GM12878 (cell line): Measurements from ENCODE around the gene BATF. TPM values are rescaled to one million over a fixed set of nuclear protein-coding genes. Genes with fewer than 3 reads are reported as not detected.

Source experiments
- BHLHE40 ChIP-seq, 2 experiments: fragments of 450-650 bp in 1 of 2; IDR thresholded peaks; 2 replicates each; pipeline ENCODE4 v1.6.1; 2011 to 2017; ENCODE audit warnings: low read depth in 2 of 2, borderline replicate concordance in 1 of 2, improper control_type of control experiment in 1 of 2, low read length in 1 of 2, mild to moderate bottlenecking in 1 of 2
- BMI1 ChIP-seq: fragments of 450-650 bp; IDR thresholded peaks from 2 replicates; pipeline ENCODE4 v1.6.1; 2016; ENCODE audit warnings: mild to moderate bottlenecking, moderate library complexity, borderline replicate concordance
- BRCA1 ChIP-seq: IDR thresholded peaks from 2 replicates; pipeline ENCODE4 v1.6.1; 2011; ENCODE audit warnings: low read depth, low read length, improper control_type of control experiment
- CBFB ChIP-seq: IDR thresholded peaks from 2 replicates; pipeline ENCODE4 v1.6.1; 2016; ENCODE audit warnings: antibody characterized with exemption, low read depth
- CREM ChIP-seq: IDR thresholded peaks from 2 replicates; pipeline ENCODE4 v1.6.1; 2014; ENCODE audit warnings: antibody characterized with exemption, low read depth
- EP300 ChIP-seq, 2 experiments: fragments of 150-350 bp in 1 of 2; IDR thresholded peaks; 2 replicates each; pipeline ENCODE4 v1.6.1; 2011 to 2012; ENCODE audit warnings: low read depth in 2 of 2, low read length in 2 of 2, borderline replicate concordance in 1 of 2, improper control_type of control experiment in 1 of 2, inconsistent platforms in 1 of 2; ENCODE audit not compliant: control insufficient read depth in 1 of 2
- MXI1 ChIP-seq: fragments of 150-350 bp; IDR thresholded peaks from 2 replicates; pipeline ENCODE4 v1.6.1; 2011; ENCODE audit warnings: low read depth, mild to moderate bottlenecking, inconsistent platforms, low read length, improper control_type of control experiment
- NFYA ChIP-seq: IDR thresholded peaks from 2 replicates; pipeline ENCODE4 v1.6.1; 2011; ENCODE audit warnings: low read depth, mild to moderate bottlenecking, low read length, improper control_type of control experiment, borderline replicate concordance
- PAX5 ChIP-seq: IDR thresholded peaks from 2 replicates; pipeline ENCODE4 v1.6.1; 2011; ENCODE audit warnings: low read depth, low read length, borderline replicate concordance
- SMC3 ChIP-seq: IDR thresholded peaks from 2 replicates; pipeline ENCODE4 v1.6.1; 2011; ENCODE audit warnings: low read length, improper control_type of control experiment, borderline replicate concordance
- STAT3 ChIP-seq: IDR thresholded peaks from 2 replicates; pipeline ENCODE4 v1.6.1; 2011; ENCODE audit warnings: low read depth, low read length, improper control_type of control experiment
- ZNF622 ChIP-seq: fragments of 450-650 bp; IDR thresholded peaks from 2 replicates; pipeline ENCODE4 v1.6.1; 2017; ENCODE audit warnings: mild to moderate bottlenecking, inconsistent platforms
- polyA plus RNA-seq, 11 experiments: library from polyadenylated mRNA; depleted of rRNA in 4 of 11; unstranded in 6 of 11; stranded (reverse) in 5 of 11; fragments of >200 nt; fragmentation: Nextera tagmentation in 4 of 11; fragmentation: Illumina TruSeq in 1 of 11; extraction: Ambion mirVana in 4 of 11; extraction: Trizol in 1 of 11; gene quantifications; 1 replicate in 1 of 11; 2 replicates in 10 of 11; pipeline versions ENCODE4 v1.2.1 to v1.2.3, GENCODE V29; 2011 to 2016; ENCODE audit warnings: inconsistent platforms in 2 of 11, missing spikeins in 2 of 11, low read depth in 1 of 11
- total RNA-seq, 4 experiments: library from RNA; depleted of rRNA in 3 of 4; stranded (reverse); fragments of >200 nt in 3 of 4; fragmentation: Illumina TruSeq in 1 of 4; extraction: Trizol in 1 of 4; gene quantifications; 2 replicates each; pipeline versions ENCODE4 v1.2.1 to v1.2.3, GENCODE V29; 2013 to 2021
- TF ChIP-seq, protein P1 (sequence below), 3 experiments: IDR thresholded peaks in 2 of 3; conservative IDR thresholded peaks in 1 of 3; 2 replicates each; pipeline ENCODE4 v1.5.1; 2011; ENCODE audit warnings: low read depth in 3 of 3, low read length in 3 of 3, mild to moderate bottlenecking in 3 of 3, control low read depth in 2 of 3, moderate library complexity in 2 of 3, inconsistent platforms in 1 of 3, mixed read lengths in 1 of 3; ENCODE audit not compliant: control insufficient read depth in 2 of 3, insufficient read depth in 1 of 3; ENCODE audit errors: extremely low read depth in 1 of 3
- TF ChIP-seq, protein P2 (sequence below): IDR thresholded peaks from 2 replicates; pipeline ENCODE4 v1.6.1; 2012; ENCODE audit warnings: low read depth, low read length, improper control_type of control experiment
- TF ChIP-seq, protein P3 (sequence below): fragments of 450-650 bp; formaldehyde crosslinking; IDR thresholded peaks from 2 replicates; pipeline ENCODE4 v1.4.0; 2022; ENCODE audit warnings: mild to moderate bottlenecking, moderate library complexity
- TF ChIP-seq, protein P4 (sequence below): fragments of 450-650 bp; IDR thresholded peaks from 2 replicates; pipeline ENCODE4 v1.6.1; 2017; ENCODE audit warnings: borderline replicate concordance
- TF ChIP-seq, protein P5 (sequence below): fragments of 450-650 bp; formaldehyde crosslinking; IDR thresholded peaks from 2 replicates; pipeline ENCODE4 v1.4.0; 2020; ENCODE audit warnings: mild to moderate bottlenecking, moderate library complexity

BATF gene
- total and polyA plus RNA-seq, 10 of the 15 experiments (the other 5 are each of a cell fraction or from before 2014, with no cell fraction given) = 10.0 to 154 (median 103) TPM

DNA sequence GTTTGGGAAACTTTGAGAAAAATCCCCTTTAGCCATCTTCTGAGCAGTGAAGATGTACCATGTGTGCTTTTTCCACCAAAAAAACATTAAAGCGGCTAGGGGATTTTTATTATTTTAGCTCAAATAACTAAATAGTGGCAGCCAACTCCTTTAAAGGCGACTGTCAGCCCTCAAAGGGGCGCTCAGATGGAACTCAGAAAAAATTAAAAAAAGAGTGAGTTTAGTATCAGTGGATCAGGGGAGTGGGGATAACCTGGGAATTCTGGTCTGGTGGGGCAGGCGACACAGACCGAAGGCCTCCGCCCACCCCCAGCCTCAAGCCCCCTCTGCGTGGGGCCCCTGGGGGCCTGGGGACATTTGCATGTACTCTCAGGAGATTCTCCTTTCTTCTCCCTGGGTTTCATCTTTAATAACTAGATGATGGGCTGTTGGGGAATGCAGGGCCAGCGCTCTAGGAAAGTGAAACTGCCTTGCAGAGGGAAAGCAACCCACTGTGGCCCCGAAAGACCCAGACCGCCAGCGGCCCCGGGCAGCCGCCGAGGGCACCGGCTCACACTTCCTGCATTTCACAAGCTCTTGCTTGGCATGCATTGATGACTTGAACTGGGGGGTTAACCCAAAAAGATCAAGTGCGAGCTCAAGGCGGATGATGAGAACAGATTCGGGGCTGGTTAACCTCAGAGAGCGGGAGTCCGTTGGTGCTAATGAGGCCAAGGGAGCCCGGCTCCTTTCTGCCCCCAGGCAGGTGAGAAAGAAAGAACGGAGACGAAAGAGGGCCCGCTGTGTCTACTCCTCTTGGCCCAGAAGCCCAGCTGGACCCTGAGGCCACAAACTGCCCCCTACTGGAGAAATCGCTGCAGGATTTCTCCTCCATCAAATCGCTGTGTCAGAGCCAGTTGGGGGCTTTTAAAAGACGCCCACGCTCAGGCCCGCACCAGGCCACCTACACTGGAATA is 7.3 kb upstream of the BATF start (continued):
- TF ChIP-seq BMI1 = no peak
- TF ChIP-seq EP300 (IDR thresholded peaks at IDR 0.05; ENCODE audit: borderline replicate concordance in 1 of 2, control insufficient read depth in 1 of 2, low read depth in 2 of 2, low read length in 2 of 2) = peak in 1 of 2 experiments; percentile 73; a peak in 3 of 4 replicates
- TF ChIP-seq, protein P1, sequence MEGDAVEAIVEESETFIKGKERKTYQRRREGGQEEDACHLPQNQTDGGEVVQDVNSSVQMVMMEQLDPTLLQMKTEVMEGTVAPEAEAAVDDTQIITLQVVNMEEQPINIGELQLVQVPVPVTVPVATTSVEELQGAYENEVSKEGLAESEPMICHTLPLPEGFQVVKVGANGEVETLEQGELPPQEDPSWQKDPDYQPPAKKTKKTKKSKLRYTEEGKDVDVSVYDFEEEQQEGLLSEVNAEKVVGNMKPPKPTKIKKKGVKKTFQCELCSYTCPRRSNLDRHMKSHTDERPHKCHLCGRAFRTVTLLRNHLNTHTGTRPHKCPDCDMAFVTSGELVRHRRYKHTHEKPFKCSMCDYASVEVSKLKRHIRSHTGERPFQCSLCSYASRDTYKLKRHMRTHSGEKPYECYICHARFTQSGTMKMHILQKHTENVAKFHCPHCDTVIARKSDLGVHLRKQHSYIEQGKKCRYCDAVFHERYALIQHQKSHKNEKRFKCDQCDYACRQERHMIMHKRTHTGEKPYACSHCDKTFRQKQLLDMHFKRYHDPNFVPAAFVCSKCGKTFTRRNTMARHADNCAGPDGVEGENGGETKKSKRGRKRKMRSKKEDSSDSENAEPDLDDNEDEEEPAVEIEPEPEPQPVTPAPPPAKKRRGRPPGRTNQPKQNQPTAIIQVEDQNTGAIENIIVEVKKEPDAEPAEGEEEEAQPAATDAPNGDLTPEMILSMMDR (IDR thresholded peaks at IDR 0.05 in 2 of 3, conservative IDR thresholded peaks at IDR 0.05 in 1 of 3; ENCODE audit: control insufficient read depth in 2 of 3, extremely low read depth in 1 of 3, insufficient read depth in 1 of 3, low read depth in 3 of 3, low read length in 3 of 3) = no peak
- TF ChIP-seq ZNF622 = no peak
- peak; percentile 62; the same call in 1 of the 2 replicates for TF ChIP-seq PAX5
- TF ChIP-seq CBFB = no peak
- no peak for TF ChIP-seq STAT3
- TF ChIP-seq, protein P2, sequence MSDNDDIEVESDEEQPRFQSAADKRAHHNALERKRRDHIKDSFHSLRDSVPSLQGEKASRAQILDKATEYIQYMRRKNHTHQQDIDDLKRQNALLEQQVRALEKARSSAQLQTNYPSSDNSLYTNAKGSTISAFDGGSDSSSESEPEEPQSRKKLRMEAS = no peak; the same call in 1 of the 2 replicates
- TF ChIP-seq, protein P3, sequence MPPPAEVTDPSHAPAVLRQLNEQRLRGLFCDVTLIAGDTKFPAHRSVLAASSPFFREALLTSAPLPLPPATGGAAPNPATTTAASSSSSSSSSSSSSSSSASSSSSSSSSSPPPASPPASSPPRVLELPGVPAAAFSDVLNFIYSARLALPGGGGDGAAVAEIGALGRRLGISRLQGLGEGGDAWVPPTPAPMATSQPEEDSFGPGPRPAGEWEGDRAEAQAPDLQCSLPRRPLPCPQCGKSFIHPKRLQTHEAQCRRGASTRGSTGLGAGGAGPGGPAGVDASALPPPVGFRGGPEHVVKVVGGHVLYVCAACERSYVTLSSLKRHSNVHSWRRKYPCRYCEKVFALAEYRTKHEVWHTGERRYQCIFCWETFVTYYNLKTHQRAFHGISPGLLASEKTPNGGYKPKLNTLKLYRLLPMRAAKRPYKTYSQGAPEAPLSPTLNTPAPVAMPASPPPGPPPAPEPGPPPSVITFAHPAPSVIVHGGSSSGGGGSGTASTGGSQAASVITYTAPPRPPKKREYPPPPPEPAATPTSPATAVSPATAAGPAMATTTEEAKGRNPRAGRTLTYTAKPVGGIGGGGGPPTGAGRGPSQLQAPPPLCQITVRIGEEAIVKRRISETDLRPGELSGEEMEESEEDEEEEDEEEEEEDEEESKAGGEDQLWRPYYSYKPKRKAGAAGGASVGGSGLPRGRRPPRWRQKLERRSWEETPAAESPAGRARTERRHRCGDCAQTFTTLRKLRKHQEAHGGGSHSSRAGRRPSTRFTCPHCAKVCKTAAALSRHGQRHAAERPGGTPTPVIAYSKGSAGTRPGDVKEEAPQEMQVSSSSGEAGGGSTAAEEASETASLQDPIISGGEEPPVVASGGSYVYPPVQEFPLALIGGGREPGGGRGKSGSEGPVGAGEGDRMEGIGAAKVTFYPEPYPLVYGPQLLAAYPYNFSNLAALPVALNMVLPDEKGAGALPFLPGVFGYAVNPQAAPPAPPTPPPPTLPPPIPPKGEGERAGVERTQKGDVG (CRISPR knock-in tag) = no peak
- TF ChIP-seq SMC3 = peak; percentile 8; the same call in 1 of the 2 replicates
- TF ChIP-seq BHLHE40 (IDR thresholded peaks at IDR 0.05; ENCODE audit: borderline replicate concordance in 1 of 2, low read depth in 2 of 2, low read length in 1 of 2) = peak in 1 of 2 experiments; percentile 78; a peak in 3 of 4 replicates
- TF ChIP-seq, protein P4, sequence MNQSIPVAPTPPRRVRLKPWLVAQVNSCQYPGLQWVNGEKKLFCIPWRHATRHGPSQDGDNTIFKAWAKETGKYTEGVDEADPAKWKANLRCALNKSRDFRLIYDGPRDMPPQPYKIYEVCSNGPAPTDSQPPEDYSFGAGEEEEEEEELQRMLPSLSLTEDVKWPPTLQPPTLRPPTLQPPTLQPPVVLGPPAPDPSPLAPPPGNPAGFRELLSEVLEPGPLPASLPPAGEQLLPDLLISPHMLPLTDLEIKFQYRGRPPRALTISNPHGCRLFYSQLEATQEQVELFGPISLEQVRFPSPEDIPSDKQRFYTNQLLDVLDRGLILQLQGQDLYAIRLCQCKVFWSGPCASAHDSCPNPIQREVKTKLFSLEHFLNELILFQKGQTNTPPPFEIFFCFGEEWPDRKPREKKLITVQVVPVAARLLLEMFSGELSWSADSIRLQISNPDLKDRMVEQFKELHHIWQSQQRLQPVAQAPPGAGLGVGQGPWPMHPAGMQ = no peak
- no peak for TF ChIP-seq BRCA1
- TF ChIP-seq MXI1 = peak; percentile 23; the same call in 1 of the 2 replicates
- TF ChIP-seq NFYA = no peak
- peak; percentile 52; the same call in 1 of the 2 replicates for TF ChIP-seq CREM
- TF ChIP-seq, protein P5, sequence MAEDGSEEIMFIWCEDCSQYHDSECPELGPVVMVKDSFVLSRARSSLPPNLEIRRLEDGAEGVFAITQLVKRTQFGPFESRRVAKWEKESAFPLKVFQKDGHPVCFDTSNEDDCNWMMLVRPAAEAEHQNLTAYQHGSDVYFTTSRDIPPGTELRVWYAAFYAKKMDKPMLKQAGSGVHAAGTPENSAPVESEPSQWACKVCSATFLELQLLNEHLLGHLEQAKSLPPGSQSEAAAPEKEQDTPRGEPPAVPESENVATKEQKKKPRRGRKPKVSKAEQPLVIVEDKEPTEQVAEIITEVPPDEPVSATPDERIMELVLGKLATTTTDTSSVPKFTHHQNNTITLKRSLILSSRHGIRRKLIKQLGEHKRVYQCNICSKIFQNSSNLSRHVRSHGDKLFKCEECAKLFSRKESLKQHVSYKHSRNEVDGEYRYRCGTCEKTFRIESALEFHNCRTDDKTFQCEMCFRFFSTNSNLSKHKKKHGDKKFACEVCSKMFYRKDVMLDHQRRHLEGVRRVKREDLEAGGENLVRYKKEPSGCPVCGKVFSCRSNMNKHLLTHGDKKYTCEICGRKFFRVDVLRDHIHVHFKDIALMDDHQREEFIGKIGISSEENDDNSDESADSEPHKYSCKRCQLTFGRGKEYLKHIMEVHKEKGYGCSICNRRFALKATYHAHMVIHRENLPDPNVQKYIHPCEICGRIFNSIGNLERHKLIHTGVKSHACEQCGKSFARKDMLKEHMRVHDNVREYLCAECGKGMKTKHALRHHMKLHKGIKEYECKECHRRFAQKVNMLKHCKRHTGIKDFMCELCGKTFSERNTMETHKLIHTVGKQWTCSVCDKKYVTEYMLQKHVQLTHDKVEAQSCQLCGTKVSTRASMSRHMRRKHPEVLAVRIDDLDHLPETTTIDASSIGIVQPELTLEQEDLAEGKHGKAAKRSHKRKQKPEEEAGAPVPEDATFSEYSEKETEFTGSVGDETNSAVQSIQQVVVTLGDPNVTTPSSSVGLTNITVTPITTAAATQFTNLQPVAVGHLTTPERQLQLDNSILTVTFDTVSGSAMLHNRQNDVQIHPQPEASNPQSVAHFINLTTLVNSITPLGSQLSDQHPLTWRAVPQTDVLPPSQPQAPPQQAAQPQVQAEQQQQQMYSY = no peak
